GM18526 (cell line): ENCODE measurements around the gene COL7A1.

Experiments used
- POLR2A ChIP-seq: IDR thresholded peaks from 3 replicates; pipeline ENCODE4 v1.6.1; 2011; ENCODE audit not compliant: insufficient read length; ENCODE audit errors: extremely low read depth

The COL7A1 gene

DNA sequence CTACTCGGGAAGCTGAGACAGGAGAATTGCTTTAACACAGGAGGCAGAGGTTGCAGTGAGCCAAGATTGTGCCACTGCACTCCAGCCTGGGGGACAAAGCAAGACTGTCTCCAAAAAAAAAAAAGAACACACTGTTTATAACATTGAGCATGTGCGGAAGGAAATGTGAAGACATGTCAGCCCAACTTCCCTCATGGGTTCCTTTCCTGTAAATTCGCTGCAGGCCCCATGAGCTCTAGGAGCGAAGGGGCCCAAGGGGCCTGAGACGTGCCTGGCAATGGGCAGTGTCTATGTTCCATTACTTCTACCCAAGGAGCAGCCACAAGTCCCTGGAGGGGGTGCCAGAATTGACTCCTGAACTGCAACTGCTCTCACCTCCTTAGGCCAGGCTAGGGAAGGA, 41.8 kb downstream of the COL7A1 start:
- TF ChIP-seq POLR2A, result no peak

DNA sequence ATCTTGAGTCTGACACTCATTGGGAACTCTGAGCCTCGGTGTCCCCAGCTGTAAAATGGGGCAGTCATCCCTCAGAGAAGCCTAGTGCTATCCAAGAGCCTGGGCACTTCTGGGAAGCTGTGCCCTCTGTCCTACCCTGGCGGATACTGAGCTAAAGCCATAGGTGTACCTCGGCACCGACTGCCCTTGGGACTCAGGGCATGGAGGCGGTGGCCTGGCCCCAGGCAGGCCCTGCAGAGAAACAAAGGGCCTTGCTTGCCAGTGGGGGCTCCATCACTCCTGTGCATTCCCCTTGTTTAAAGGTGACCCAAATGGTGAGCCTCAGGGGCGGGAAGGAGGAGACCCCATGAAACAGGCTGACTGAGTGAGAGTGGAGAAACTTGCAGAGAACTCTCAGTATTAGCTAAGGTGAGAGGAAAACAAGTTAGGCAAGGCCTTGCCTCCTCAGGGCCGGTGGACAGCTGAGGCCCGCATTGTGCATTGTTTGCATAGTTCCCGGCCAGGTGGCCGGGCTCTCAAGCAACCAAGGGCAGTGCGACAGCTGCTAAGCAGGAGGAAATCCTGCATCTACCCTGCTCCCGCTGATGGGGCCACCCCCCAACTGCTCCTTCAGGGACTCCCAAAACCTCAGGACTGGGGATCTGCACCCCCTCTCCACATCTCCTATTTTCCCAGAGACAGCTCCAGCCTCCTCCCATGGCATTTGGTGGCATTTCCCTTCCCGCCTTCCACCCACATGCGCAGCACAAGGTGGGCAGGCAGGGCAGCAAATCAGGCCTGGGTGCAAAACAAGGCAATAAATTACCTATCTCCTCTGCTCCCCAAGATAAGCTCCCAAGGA, 42.8 kb downstream of the COL7A1 start:
- no peak for TF ChIP-seq POLR2A

DNA sequence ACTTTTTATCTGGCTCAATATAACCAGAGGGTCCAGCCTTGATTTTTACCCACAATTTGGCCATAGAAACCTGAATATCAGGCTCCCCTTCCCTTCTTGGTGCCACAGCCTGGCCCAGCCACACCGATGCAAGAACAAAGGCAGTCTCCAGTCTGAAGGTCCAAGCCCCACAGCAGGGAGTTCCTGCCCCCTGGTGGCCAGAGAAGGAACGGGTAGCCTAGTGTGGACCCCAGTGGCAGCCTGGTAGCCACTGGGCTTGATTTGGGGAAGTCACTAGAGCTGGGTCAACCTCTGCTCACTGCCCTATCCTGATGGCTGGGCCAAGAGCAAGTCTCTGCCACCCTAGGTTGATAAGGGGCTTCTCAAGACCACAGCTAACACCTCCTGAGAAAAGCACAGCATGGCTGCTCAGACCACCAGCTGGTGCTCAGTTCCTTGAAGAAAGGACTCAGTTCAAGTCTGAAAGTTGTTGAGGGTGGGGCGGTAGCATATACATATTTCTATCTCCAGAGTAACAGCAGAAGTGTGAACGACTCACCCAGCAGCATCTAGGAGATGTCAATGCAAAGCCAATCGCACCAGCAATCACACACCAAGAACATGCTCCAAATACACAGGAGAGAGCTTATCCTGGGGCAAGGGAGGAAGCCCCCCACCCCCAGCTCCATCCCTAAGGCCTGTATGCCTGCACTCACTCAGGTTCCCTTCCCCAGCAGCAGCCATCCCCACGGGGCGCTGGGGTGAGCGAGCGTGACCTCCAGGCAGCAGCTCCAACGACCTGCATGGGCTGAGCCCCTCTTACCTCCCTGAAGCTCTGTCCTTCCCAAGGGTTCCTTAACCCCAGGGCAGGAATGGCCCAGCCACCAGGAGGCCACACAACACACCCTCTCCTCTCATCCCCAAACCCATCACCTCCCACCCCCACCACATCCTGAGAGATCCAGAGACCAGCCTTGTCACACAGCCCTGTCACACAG, 46.1 kb downstream of the COL7A1 start:
- TF ChIP-seq POLR2A, result no peak

DNA sequence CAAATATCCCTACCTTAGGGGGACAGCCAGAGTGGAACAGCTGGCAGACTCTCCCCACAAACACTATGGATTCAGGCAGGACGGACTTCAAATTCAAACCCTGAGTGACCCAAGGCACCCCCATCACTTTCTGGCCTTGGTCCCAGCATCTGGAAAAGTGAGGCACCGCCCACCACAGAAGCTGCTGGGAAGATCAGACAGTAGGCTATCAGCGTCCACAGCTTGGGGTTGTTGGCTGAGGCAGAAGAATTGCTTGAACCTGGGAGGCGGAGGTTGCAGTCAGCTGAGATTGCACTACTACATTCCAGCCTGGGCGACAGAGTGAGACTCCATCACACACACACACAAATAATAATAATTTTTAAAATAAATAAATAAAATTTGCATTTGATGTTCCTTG, 47.0 kb downstream of the COL7A1 start:
- TF ChIP-seq POLR2A, result no peak

DNA sequence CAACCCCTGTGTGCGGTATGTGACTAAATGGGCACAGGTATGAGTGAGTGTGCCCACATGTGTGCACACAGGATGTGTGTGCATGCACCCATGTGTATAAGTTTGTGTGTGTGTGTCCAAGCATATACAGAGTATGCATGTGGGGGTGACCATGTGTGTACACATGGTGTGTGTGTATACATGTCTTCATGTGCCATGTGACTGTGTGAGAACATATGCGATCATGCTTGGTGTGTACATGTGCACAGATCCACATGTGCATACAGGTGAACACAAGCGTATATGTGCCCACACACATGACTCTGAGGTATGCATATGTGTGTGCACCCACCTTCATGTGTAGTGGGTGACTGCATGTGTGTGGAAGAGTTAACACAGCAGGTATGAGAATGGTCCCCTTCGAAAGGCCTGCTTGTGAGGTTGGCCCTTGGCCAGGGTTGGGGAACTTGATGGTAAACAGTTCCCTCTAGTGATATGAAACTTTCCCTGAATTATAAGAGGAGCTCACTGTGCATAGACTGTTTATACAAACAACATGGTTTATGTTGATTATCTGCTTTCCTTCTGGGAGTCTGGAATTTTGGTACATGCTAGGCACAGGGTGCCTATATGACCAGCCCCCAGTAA, 48.8 kb downstream of the COL7A1 start:
- TF ChIP-seq POLR2A, result no peak

DNA sequence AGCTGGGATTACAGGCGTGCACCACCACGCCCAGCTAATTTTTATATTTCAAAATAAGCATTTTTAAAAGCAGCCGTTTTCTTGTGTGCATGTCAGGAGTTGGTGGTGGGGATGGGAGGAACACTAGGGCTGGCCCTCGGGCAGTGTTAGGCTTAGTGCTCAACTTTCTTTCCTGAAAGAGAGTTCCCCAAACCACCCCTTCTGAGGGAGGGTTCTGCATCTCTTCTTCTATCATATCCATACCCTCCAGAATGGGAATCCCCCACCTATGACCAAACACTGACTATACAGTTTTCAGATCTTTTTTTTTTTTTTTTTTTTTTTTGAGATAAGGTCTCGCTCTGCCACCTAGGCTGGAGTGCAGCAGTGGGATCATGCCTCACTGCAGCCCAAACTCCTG, 51.0 kb downstream of the COL7A1 start:
- no peak for TF ChIP-seq POLR2A

DNA sequence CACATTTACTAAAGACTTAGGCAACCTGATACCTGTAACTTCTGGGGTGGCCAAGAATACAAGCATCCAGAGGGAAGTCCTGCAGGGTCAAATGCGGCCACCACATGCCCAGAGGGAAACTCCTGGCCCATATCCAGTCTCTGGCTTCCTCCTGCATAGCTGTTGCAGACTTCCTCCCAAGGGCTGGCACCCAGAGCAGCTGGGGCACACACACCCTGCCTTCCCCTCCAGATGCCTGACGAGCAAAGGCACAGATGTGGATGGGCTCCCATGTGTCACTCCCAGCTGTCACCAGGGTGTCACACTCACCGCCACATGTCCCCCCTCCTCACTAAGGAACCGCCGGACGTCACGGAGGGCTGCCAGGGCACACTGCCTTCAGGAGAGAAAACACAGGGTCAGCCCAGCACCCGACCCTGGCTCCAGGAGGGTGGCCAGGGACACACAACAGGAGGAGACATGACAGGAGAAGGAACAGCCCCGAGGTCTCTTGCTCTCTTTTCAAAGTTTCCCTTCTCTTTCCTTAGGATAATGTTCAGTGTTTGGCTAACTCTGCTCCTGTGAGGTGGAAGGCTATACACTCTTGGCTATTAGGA, 51.8 kb downstream of the COL7A1 start:
- TF ChIP-seq POLR2A, result no peak

DNA sequence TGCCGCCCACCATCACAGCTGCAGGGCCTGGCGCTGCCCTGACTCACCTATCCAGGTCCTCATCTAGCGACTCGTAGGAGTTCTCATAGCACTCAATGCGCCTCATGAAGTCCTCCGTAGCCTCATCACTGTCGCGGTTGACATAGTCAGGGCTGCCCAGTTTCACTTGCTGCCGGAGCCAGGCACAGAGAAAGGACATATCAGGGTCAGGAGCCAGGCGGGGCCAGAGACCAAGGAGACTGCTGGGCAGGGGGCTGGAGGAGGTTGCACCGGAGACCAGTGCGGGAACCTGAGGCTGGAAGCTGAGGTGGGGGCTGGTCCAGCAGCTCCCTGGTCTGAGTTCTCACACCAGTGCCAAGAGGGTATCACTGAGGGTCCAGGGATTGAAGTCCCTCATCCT, 56.7 kb downstream of the COL7A1 start:
- no peak for TF ChIP-seq POLR2A

DNA sequence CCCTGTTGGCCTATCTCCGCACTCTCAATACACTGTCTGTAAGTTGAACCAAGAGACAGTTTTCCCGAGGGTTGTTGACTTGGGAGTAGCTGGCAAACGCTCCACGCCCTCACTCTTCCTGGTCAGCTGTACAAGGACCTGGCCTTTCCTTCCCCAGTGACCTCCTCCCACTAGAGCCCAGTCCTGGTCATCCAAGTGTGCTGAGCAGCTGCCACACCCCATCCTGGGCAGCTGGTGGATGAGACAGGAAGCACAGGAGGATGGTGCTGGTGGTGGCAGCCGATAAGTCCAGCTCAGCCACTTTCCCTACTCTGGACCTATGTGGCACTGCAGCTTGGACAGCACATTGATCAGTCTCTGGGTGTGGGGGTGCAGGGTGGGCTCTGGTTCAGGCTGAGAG, 58.3 kb downstream of the COL7A1 start:
- no peak for TF ChIP-seq POLR2A

DNA sequence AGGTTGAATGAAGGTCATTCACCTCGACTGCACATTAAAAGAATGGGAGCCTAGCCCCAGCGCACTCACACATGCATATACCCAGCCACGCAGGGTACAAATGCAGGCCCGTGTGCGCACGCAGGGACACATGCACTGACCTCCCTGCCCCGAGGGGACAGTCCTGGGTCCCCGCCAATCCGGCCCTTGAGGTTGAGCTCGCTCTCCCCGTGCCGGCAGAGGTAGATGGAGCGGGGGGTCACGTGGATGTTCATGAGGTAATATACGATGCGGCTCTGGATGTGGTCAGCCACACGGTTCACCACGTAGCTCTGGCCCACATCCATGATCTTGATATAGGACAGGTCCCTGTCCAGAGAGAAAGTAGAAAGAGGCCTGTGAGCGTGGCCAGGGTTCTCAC, 59.0 kb downstream of the COL7A1 start:
- no peak for TF ChIP-seq POLR2A

DNA sequence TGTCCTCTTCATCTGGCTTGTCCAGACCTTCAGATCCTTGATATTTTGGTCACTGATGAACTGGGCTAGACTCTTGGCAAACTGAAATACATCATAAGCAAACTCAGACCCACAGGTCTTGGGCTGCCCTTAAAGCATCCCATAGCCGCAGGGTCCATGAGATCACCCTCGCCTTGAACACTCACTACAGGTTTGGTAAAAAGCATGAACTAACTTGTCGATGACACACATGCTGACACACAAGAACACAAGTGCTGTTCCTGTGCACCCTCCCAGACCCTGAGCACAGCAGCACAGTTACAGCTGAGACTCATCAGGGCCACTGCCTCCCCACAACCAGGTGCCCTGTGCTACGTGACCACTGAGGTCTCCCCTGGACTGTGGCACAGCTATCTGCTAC, 59.6 kb downstream of the COL7A1 start:
- no peak for TF ChIP-seq POLR2A

DNA sequence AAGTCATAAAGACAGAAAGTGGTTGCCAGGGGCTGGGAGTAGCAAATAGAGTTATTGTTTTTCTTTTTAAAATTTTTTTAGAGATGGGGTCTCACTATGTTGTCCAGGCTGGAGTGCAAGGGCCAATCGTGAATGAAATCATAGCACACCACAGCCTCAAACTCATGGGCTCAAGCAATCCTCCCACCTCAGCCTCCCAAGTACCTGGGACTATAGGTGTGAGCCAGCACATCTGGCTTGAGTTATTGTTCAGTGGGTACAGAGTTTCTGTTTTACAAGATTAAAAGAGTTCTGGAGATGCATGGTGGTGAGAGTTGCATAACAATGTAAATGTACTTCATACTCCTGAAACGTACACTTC, 62.2 kb downstream of the COL7A1 start:
- no peak for TF ChIP-seq POLR2A

DNA sequence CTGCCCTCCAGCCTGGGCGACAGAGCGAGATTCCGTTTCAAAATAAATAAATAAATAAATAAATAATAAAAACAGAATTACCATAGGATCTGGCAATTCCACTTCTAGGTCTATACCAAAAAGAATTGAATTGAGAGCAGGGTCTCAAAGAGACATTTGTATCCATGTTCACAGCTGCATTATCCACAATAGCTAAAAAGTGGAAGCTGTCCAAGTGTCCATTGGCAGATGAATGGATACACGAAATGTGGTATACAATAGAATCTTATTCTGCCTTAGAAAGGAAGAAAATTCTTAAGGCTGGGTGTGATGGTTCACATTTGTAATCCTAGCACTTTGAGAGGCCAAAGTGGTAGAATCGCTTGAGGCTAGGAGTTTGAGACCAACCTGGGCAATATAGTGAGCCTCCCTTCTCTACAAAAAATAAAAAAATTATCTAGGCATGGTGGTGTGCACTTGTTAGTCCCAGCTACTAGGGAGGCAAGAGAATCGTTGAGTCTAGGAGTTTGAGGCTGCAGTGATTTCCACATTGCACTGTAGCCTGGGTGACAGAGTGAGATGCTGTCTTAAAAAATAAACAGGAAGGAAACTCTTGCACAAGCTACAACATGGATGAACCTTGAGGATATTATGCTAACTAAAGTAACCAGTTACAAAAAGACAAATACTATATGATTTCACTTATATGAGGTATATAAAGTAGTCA, 62.7 kb downstream of the COL7A1 start:
- TF ChIP-seq POLR2A, result no peak

DNA sequence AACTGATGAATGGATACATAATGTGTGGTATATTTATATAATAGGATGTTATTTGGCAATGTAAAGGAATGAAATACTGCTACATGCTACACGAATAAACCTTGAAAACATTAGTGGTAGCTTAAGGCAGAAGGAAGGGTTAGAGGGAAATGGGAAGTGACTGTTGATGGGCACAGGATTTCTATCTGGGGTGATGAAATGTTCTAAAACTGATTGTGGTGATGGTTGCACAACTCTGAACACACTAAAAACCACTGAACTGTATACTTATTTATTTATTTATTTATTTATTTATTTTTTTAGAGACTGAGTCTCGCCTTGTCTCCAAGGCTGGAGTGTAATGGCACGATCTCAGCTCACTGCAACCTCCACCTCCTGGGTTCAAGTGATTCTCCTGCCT, 66.4 kb downstream of the COL7A1 start:
- no peak for TF ChIP-seq POLR2A

DNA sequence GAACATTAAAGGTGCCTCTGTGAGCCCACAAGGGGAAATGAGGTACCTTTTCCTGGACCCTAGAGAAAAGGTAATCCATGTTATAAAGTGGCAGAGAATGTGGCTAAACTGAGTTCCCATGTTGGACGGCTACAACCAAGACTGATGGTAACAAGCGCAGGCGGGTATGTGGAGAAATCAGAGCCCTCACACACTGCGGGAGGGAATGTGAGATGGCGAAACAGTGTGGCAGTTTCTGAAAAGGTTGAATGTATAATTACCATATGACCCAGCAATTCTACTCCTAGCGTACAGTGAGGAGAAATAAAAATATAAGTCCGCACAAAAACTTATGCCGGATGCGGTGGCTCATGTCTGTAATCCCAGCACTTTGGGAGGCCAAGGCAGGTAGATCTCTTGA, 67.1 kb downstream of the COL7A1 start:
- no peak for TF ChIP-seq POLR2A
